MM.1S (cell line): ENCODE measurements around the gene CDKL4.
"Not testable (repeated sequence)": the region's sequence is repeated elsewhere in the genome, so short reads cannot be mapped to it uniquely, and the experiment has no call there.

Experiments used
- CTCF ChIP-seq: fragments of 300-600 bp; sonication (generic); IDR thresholded peaks from 2 replicates; pipeline ENCODE4 v1.5.1; 2016; ENCODE audit warnings: antibody characterized with exemption, low read length, mixed read lengths
- EZH2 ChIP-seq: fragments of 300-600 bp; sonication (generic); optimal IDR thresholded peaks from 2 replicates; pipeline ENCODE3; 2017; ENCODE audit warnings: low read depth, mild to moderate bottlenecking, antibody characterized with exemption, low read length, mixed read lengths

- not testable (repeated sequence) for TF ChIP-seq EZH2, CTCF
Observed at GRCh38 chr2:39140948-39141333, 102.8 kb downstream of the CDKL4 start.
